Upper lobe of left lung (tissue), 6 donors: Measurements from ENCODE around the gene GALNT16. TPM values are rescaled to one million over a fixed set of nuclear protein-coding genes. Genes with fewer than 3 reads are reported as not detected.

Experiments used
- ATAC-seq, 2 donors: fragments of 200-7000 bp; cut with Tn5 transposase; one replicate each; pipeline ENCODE4 v1.9.1; 2022; ENCODE audit warnings: mild to moderate bottlenecking in 2 of 2, moderate library complexity in 2 of 2; ENCODE audit not compliant: low FRiP score in 2 of 2
- DNase-seq, 2 donors: peaks; one replicate each; pipeline ENCODE4 v3.0.0-alpha.2; 2019 to 2020
- H3K27ac ChIP-seq, 4 donors: fragments of 200-600 bp; sonication (generic); one replicate each; pipeline ENCODE4 v1.5.1; 2016 to 2019
- H3K27me3 ChIP-seq, 4 donors: fragments of 200-600 bp; sonication (generic); one replicate each; pipeline ENCODE4 v1.5.1; 2017 to 2019
- H3K36me3 ChIP-seq, 4 donors: fragments of 200-600 bp; sonication (generic); one replicate each; pipeline ENCODE4 v1.5.1; 2016 to 2019
- H3K4me1 ChIP-seq, 4 donors: fragments of 200-600 bp; sonication (generic); one replicate each; pipeline ENCODE4 v1.5.1; 2018 to 2019
- H3K4me3 ChIP-seq, 4 donors: fragments of 200-600 bp; sonication (generic); one replicate each; pipeline ENCODE4 v1.5.1; 2017 to 2019; ENCODE audit warnings: mild to moderate bottlenecking in 2 of 4, moderate library complexity in 1 of 4
- H3K9me3 ChIP-seq, 4 donors: fragments of 200-600 bp; sonication (generic); one replicate each; pipeline ENCODE4 v1.5.1; 2018 to 2019
- CTCF ChIP-seq, 6 experiments: fragments of 450-650 bp in 4 of 6; fragments of 200-600 bp in 2 of 6; sonication (generic) in 2 of 6; IDR thresholded peaks; one replicate each; pipeline ENCODE4 v1.5.1; 2016 to 2019; ENCODE audit warnings: antibody characterized with exemption in 6 of 6
- EP300 ChIP-seq, 4 donors: sonication (generic); formaldehyde crosslinking; IDR thresholded peaks; one replicate each; pipeline ENCODE4 v1.5.1; 2017; ENCODE audit warnings: antibody characterized with exemption in 4 of 4, control low read depth in 2 of 4
- POLR2A ChIP-seq, 4 donors: fragments of 450-650 bp; IDR thresholded peaks; one replicate each; pipeline ENCODE4 v1.5.1; 2016 to 2017; ENCODE audit warnings: antibody characterized with exemption in 4 of 4, mild to moderate bottlenecking in 2 of 4
- POLR2AphosphoS5 ChIP-seq, 2 donors: sonication (generic); formaldehyde crosslinking; IDR thresholded peaks; one replicate each; pipeline ENCODE4 v1.5.1; 2017; ENCODE audit warnings: antibody characterized with exemption in 2 of 2
- WGBS, 2 donors: methylation state at CpG; one replicate each; pipeline ENCODE4 v1.1.5; 2017 to 2018; 5-methylcytosine and 5-hydroxymethylcytosine counted together
- total RNA-seq, 6 donors: library from RNA; depleted of rRNA in 4 of 6; stranded (reverse); fragments of >200 nt in 4 of 6; gene quantifications; one replicate each; pipeline versions ENCODE4 v1.1.0 to v1.2.1, GENCODE V29; 2016 to 2021
- donor health status: DM: no; HTN: no; CAD: no; lungs with moderate emphysema.
- donor health status: DM: no; HTN: yes; CAD: no; lungs with severe emphysema.

The GALNT16 gene
- total RNA-seq, 6 donors from 2014 or later: under 0.01 to 8.4 (median 1.3) TPM

GRCh38 chr14:69398818-69399210, 138.9 kb downstream of the GALNT16 start:
- 2 to 3% methylated on average over 17 to 18 of the region's 18 CpGs for WGBS, 2 donors
- ATAC-seq (peak in 1 of 2 donors; percentile 43), DNase-seq (no peak)
- Histone ChIP-seq H3K36me3 (peaks cover 9 to 25% (median 19%) of the 10 kb centered on the region in 4 donors), H3K4me1 (peaks cover 42 to 59% (median 47%) of the 10 kb centered on the region in 4 donors), H3K4me3 (peak overlapping the region; percentile 77 to 89 (median 87)), H3K9me3 (no peaks in the 10 kb centered on the region), H3K27ac (peak overlapping the region; percentile 88 to 95 (median 92)), H3K27me3 (no peaks in the 10 kb centered on the region)
- TF ChIP-seq CTCF (IDR thresholded peaks at IDR 0.05) (no peak), POLR2A (IDR thresholded peaks at IDR 0.05) (no peak), EP300 (IDR thresholded peaks at IDR 0.05) (no peak), POLR2AphosphoS5 (IDR thresholded peaks at IDR 0.05) (no peak)

GRCh38 chr14:69399750-69400149, 139.8 kb downstream of the GALNT16 start:
- no peak for ATAC-seq
- 89 to 93% methylated on average over 8 of the region's 8 CpGs for WGBS, 2 donors

GRCh38 chr14:69400154-69400553, 140.2 kb downstream of the GALNT16 start:
- TF ChIP-seq CTCF (IDR thresholded peaks at IDR 0.05): no peak
- no peak for TF ChIP-seq POLR2AphosphoS5 (IDR thresholded peaks at IDR 0.05)
- TF ChIP-seq POLR2A (IDR thresholded peaks at IDR 0.05): no peak
- TF ChIP-seq EP300 (IDR thresholded peaks at IDR 0.05): no peak
- Histone ChIP-seq H3K4me1 (peaks cover 42 to 59% (median 47%) of the 10 kb centered on the region in 4 donors), H3K9me3 (no peaks in the 10 kb centered on the region), H3K4me3 (peak overlapping the region in 3 of 4 donors; percentile 77 to 87 (median 87)), H3K27me3 (no peaks in the 10 kb centered on the region), H3K36me3 (peaks cover 0 to 11% (median 7%) of the 10 kb centered on the region in 4 donors), H3K27ac (no peak overlapping the region)
- ATAC-seq (no peak), DNase-seq (no peak)
- WGBS, 2 donors: 84 to 86% methylated on average over 6 of the region's 6 CpGs

More at GRCh38 chr14:69399750-69400149, 139.8 kb downstream of the GALNT16 start:
- DNase-seq: no peak
- Histone ChIP-seq H3K36me3 (peaks cover 0 to 15% (median 11%) of the 10 kb centered on the region in 4 donors), H3K4me1 (peaks cover 42 to 59% (median 47%) of the 10 kb centered on the region in 4 donors), H3K27me3 (no peaks in the 10 kb centered on the region), H3K4me3 (peak overlapping the region in 3 of 4 donors; percentile 77 to 87 (median 87)), H3K9me3 (no peaks in the 10 kb centered on the region), H3K27ac (no peak overlapping the region)
- TF ChIP-seq POLR2AphosphoS5 (IDR thresholded peaks at IDR 0.05): no peak
- TF ChIP-seq POLR2A (IDR thresholded peaks at IDR 0.05): no peak
- TF ChIP-seq EP300 (IDR thresholded peaks at IDR 0.05): no peak
- TF ChIP-seq CTCF (IDR thresholded peaks at IDR 0.05): no peak

GRCh38 chr14:69401841-69402240, 141.9 kb downstream of the GALNT16 start:
- H3K27me3 ChIP-seq: no peaks in the 10 kb centered on the region
- H3K4me3 ChIP-seq: no peak overlapping the region
- WGBS, 2 donors: 78% methylated on average over 2 of the region's 2 CpGs
- H3K4me1 ChIP-seq: peaks cover 33 to 46% (median 36%) of the 10 kb centered on the region in 4 donors
- H3K27ac ChIP-seq: no peak overlapping the region
- ATAC-seq (no peak), DNase-seq (no peak)
- no peak for TF ChIP-seq EP300 (IDR thresholded peaks at IDR 0.05)
- no peak for TF ChIP-seq CTCF (IDR thresholded peaks at IDR 0.05)
- H3K36me3 ChIP-seq: no peaks in the 10 kb centered on the region
- no peaks in the 10 kb centered on the region for H3K9me3 ChIP-seq

GRCh38 chr14:69404478-69404877, 144.5 kb downstream of the GALNT16 start:
- Histone ChIP-seq H3K4me3 (no peak overlapping the region), H3K27me3 (no peaks in the 10 kb centered on the region), H3K4me1 (peaks cover 23 to 29% (median 24%) of the 10 kb centered on the region in 4 donors), H3K36me3 (no peaks in the 10 kb centered on the region), H3K9me3 (no peaks in the 10 kb centered on the region), H3K27ac (no peak overlapping the region)
- TF ChIP-seq POLR2A (IDR thresholded peaks at IDR 0.05) (no peak), POLR2AphosphoS5 (IDR thresholded peaks at IDR 0.05) (no peak), CTCF (IDR thresholded peaks at IDR 0.05) (no peak), EP300 (IDR thresholded peaks at IDR 0.05) (no peak)
- DNase-seq (no peak), ATAC-seq (no peak)
- 88 to 92% methylated on average over 3 of the region's 3 CpGs for WGBS, 2 donors
